ENCODE measurements around the gene VWA3B.
A peak's percentile ranks its signal among the peaks of the same experiment; 100 is the strongest.

VWA3B gene

GRCh38 chr2:98157557-98157956 is 70.6 kb downstream of the VWA3B start:
- no peak overlapping the region for H3K27ac Mint-ChIP-seq
- peaks cover 8% of the 10 kb centered on the region for H3K27me3 Mint-ChIP-seq (ENCODE audit: low read depth, poor library complexity)
- no peak for TF ChIP-seq CTCF (IDR thresholded peaks at IDR 0.05)
- no peak for DNase-seq
- H3K9me3 Mint-ChIP-seq, result no peaks in the 10 kb centered on the region
- no peak overlapping the region for H3K4me3 Mint-ChIP-seq
- peaks cover 23% of the 10 kb centered on the region for H3K4me1 Mint-ChIP-seq
- H3K36me3 Mint-ChIP-seq (ENCODE audit: low read depth), result no peaks in the 10 kb centered on the region

DNA sequence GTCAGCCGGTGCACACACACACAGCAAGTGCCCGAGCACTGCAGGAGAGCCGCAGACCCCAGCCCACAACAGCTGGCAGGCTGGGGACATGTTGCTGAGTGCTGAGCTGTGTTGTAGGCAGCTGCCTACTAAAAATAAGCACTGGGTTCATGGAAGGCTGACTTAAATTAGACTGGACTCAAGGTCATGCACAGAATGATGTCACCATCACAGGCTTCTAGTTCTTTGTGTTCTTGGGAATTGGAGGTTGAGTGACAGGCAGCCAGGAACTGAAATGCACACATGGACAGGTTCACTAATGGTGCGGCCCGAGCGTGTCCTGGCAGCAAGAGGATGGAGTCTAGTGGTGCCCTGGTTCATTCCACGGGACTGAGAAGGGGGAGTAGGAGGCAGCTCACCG is 71.3 kb downstream of the VWA3B start:
- Mint-ChIP-seq H3K4me3 (no peak overlapping the region), H3K4me1 (peaks cover 28% of the 10 kb centered on the region), H3K36me3 (ENCODE audit: low read depth) (no peaks in the 10 kb centered on the region), H3K9me3 (no peaks in the 10 kb centered on the region), H3K27me3 (ENCODE audit: low read depth, poor library complexity) (peaks cover 8% of the 10 kb centered on the region), H3K27ac (no peak overlapping the region)
- DNase-seq, result no peak
- no peak for TF ChIP-seq CTCF (IDR thresholded peaks at IDR 0.05)

DNA sequence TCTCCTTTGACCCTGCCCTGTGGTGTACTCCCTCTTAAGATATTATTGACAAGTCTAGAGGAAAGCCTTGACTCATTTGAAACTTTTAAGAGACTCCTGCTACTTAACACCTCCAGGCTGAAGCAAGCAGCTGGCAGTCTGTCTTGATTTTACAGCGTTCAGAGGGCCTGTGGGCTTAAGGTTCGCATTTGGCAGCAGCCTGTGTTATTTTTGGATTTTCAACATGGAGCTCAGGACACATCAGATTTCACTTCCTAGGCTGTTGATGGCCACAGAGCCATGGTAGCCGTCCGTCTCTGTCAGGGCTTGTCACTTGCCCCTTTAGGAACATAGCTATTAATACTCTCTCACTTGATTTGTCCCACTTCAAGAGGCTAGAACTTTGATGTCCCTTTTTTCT is 73.6 kb downstream of the VWA3B start:
- no peaks in the 10 kb centered on the region for H3K36me3 Mint-ChIP-seq (ENCODE audit: low read depth)
- peaks cover 41% of the 10 kb centered on the region for H3K4me1 Mint-ChIP-seq
- H3K9me3 Mint-ChIP-seq, result no peaks in the 10 kb centered on the region
- H3K27ac Mint-ChIP-seq, result peak overlapping the region; percentile 82
- no peak overlapping the region for H3K4me3 Mint-ChIP-seq
- peaks cover under 1% of the 10 kb centered on the region for H3K27me3 Mint-ChIP-seq (ENCODE audit: low read depth, poor library complexity)
- TF ChIP-seq CTCF (IDR thresholded peaks at IDR 0.05), result no peak
- DNase-seq, result no peak

- Mint-ChIP-seq H3K4me1 (peaks cover 41% of the 10 kb centered on the region), H3K36me3 (ENCODE audit: low read depth) (no peaks in the 10 kb centered on the region), H3K27me3 (ENCODE audit: low read depth, poor library complexity) (no peaks in the 10 kb centered on the region), H3K4me3 (no peak overlapping the region), H3K9me3 (no peaks in the 10 kb centered on the region), H3K27ac (no peak overlapping the region)
- TF ChIP-seq CTCF (IDR thresholded peaks at IDR 0.05), result no peak
- DNase-seq, result no peak
Observed at GRCh38 chr2:98161186-98161585, 74.2 kb downstream of the VWA3B start.

- no peak for DNase-seq
- no peaks in the 10 kb centered on the region for H3K27me3 Mint-ChIP-seq (ENCODE audit: low read depth, poor library complexity)
- no peak overlapping the region for H3K27ac Mint-ChIP-seq
Observed at GRCh38 chr2:98164256-98164655, 77.3 kb downstream of the VWA3B start.

More at GRCh38 chr2:98164256-98164655, 77.3 kb downstream of the VWA3B start:
- Mint-ChIP-seq H3K4me3 (no peak overlapping the region), H3K9me3 (no peaks in the 10 kb centered on the region), H3K36me3 (ENCODE audit: low read depth) (no peaks in the 10 kb centered on the region), H3K4me1 (peaks cover 37% of the 10 kb centered on the region)
- no peak for TF ChIP-seq CTCF (IDR thresholded peaks at IDR 0.05)

All from nephron progenitor cell (in vitro differentiated cells).